Glutamatergic neuron (in vitro differentiated cells): Measurements from ENCODE around the gene ATP23. TPM values are rescaled to one million over a fixed set of nuclear protein-coding genes. Genes with fewer than 3 reads are reported as not detected.

Experiments
- DNase-seq: peaks from one replicate; pipeline ENCODE4 v3.0.0; 2022
- H3K27ac Mint-ChIP-seq: one replicate; pipeline ENCODE4 v1.8.0; 2020; ENCODE audit warnings: mild to moderate bottlenecking, mixed read lengths, inconsistent platforms; ENCODE audit not compliant: unreplicated experiment
- H3K27me3 Mint-ChIP-seq: one replicate; pipeline ENCODE4 v1.8.0; 2020; ENCODE audit warnings: mild to moderate bottlenecking, moderate library complexity, mixed read lengths, inconsistent platforms; ENCODE audit not compliant: unreplicated experiment
- H3K36me3 Mint-ChIP-seq: one replicate; pipeline ENCODE4 v1.8.0; 2020; ENCODE audit warnings: mild to moderate bottlenecking, mixed read lengths, inconsistent platforms; ENCODE audit not compliant: unreplicated experiment
- H3K4me1 Mint-ChIP-seq: one replicate; pipeline ENCODE4 v1.8.0; 2020; ENCODE audit warnings: mild to moderate bottlenecking, low read depth, mixed read lengths, inconsistent platforms; ENCODE audit not compliant: unreplicated experiment
- H3K4me3 Mint-ChIP-seq: one replicate; pipeline ENCODE4 v1.8.0; 2020; ENCODE audit warnings: mild to moderate bottlenecking, mixed read lengths, inconsistent platforms; ENCODE audit not compliant: unreplicated experiment
- H3K9me3 Mint-ChIP-seq: one replicate; pipeline ENCODE4 v1.8.0; 2020; ENCODE audit warnings: mild to moderate bottlenecking, moderate library complexity, mixed read lengths, inconsistent platforms; ENCODE audit not compliant: unreplicated experiment
- total RNA-seq: library from RNA; stranded (reverse); fragmentation: NEBNext Ultra II Directional; extraction: Animal tissue kit (Norgen Biotek cat#: 25700); gene quantifications from one replicate; pipeline ENCODE4 v1.2.1, GENCODE V29; 2021; ENCODE audit not compliant: unreplicated experiment
- TF ChIP-seq, protein P1 (sequence below): fragments of 200-600 bp; sonication (generic); IDR thresholded peaks from one replicate; pipeline ENCODE4 v1.5.0; 2021; ENCODE audit not compliant: partially characterized antibody, unreplicated experiment

The ATP23 gene
- total RNA-seq, 1 donor from 2014 or later, result 1.3 TPM

DNA sequence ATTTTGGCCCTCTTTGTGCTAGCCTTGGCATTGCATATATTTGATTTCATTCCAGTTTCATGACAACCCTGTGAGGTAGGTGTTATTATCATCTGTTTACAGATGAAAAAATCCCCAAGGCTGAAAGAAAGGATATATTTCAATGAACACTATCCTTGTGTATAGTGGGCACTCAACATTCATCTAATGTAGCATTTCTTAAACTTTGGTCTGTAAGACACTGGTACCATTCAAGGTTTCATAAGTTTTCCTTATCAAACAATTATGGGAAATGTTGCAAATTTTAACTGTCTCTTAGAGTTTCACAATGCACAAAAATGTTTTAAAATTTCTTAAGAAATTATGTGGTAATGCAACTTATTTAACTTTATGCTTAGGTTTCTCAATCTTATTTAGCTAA is 44.3 kb downstream of the ATP23 start:
- no peaks in the 10 kb centered on the region for H3K27me3 Mint-ChIP-seq
- H3K36me3 Mint-ChIP-seq, result no peaks in the 10 kb centered on the region
- no peak for DNase-seq
- TF ChIP-seq, protein P1, sequence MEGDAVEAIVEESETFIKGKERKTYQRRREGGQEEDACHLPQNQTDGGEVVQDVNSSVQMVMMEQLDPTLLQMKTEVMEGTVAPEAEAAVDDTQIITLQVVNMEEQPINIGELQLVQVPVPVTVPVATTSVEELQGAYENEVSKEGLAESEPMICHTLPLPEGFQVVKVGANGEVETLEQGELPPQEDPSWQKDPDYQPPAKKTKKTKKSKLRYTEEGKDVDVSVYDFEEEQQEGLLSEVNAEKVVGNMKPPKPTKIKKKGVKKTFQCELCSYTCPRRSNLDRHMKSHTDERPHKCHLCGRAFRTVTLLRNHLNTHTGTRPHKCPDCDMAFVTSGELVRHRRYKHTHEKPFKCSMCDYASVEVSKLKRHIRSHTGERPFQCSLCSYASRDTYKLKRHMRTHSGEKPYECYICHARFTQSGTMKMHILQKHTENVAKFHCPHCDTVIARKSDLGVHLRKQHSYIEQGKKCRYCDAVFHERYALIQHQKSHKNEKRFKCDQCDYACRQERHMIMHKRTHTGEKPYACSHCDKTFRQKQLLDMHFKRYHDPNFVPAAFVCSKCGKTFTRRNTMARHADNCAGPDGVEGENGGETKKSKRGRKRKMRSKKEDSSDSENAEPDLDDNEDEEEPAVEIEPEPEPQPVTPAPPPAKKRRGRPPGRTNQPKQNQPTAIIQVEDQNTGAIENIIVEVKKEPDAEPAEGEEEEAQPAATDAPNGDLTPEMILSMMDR, result no peak
- H3K4me1 Mint-ChIP-seq, result no peaks in the 10 kb centered on the region
- no peak overlapping the region for H3K27ac Mint-ChIP-seq
- peaks cover 1% of the 10 kb centered on the region for H3K9me3 Mint-ChIP-seq
- H3K4me3 Mint-ChIP-seq, result no peak overlapping the region

DNA sequence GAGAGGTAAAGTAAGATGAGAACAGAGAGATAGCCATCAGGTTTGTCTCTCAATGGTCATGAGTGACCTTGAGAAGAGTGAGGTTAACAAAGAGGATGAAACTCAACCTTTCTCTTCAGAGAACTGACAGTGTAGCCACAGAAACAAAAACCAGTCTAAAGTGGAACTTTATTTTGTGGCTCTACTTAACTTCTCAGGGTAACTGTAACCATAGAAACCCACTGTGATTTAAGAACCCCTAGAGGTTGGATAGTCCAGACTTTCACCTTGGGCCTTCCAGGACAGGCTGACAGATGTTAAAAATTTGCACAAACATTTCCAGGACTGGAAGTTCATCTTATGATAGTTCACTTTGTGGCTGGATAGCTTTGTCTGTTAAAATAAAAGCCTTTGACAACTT is 48.5 kb downstream of the ATP23 start:
- TF ChIP-seq, protein P1, result no peak
- Mint-ChIP-seq H3K27me3 (no peaks in the 10 kb centered on the region), H3K4me3 (no peak overlapping the region), H3K9me3 (peaks cover 5% of the 10 kb centered on the region), H3K4me1 (no peaks in the 10 kb centered on the region), H3K36me3 (no peaks in the 10 kb centered on the region), H3K27ac (no peak overlapping the region)
- DNase-seq, result no peak

DNA sequence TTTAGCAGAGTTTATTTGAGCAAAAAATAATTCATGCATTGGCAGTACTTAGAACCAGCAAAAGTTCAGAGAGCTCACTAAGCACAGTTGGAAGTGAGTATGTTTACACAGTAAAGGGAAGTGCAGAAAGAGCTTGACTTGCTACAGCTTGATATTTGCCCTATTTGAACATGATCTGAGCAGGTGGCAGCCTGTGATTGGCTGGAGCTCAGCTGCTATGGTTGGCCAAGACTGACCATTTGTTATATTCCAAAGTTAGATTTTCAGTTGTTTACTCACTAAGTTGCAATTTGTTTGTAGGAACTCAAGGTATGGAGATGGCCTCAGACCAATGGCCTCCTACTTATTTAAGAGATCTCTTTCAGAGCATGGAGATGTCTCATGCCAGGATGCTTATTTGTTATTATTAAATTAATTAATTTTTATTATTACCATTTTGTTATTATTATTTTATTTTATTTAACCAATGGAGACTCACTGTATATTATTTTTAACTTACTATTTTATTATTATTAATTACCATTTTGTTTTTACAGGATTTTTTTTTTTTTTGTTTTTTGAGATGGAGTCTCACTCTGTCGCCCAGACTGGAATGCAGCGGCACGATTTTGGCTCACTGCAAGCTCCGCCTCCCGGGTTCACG is 49.0 kb downstream of the ATP23 start:
- Mint-ChIP-seq H3K9me3 (peaks cover 5% of the 10 kb centered on the region), H3K36me3 (no peaks in the 10 kb centered on the region), H3K4me3 (no peak overlapping the region), H3K27me3 (no peaks in the 10 kb centered on the region), H3K27ac (no peak overlapping the region), H3K4me1 (no peaks in the 10 kb centered on the region)
- TF ChIP-seq, protein P1, result no peak
- no peak for DNase-seq

DNA sequence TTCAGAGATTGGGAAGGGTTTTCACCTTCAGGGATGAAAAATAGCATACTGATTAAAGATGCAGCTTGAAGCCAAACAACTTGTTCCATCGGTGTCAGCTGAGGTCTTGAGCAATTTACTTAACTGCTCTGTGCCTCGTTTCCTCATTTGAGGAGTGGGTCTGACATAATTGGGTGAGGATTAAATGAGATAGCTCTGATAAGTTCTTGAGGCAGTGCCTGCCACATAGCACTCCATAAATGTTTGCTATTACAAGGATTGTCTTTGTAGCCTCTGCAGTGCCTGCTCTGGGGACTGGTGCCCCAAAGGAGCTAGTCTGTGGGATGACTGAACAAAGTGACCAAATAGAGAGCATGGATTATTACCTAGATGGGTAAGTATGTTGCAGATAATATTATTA is 50.6 kb downstream of the ATP23 start:
- peaks cover under 1% of the 10 kb centered on the region for H3K27me3 Mint-ChIP-seq
- no peaks in the 10 kb centered on the region for H3K4me1 Mint-ChIP-seq
- no peak overlapping the region for H3K27ac Mint-ChIP-seq
- no peak overlapping the region for H3K4me3 Mint-ChIP-seq
- peaks cover 9% of the 10 kb centered on the region for H3K9me3 Mint-ChIP-seq
- TF ChIP-seq, protein P1, result no peak
- no peak for DNase-seq
- H3K36me3 Mint-ChIP-seq, result peaks cover 6% of the 10 kb centered on the region

DNA sequence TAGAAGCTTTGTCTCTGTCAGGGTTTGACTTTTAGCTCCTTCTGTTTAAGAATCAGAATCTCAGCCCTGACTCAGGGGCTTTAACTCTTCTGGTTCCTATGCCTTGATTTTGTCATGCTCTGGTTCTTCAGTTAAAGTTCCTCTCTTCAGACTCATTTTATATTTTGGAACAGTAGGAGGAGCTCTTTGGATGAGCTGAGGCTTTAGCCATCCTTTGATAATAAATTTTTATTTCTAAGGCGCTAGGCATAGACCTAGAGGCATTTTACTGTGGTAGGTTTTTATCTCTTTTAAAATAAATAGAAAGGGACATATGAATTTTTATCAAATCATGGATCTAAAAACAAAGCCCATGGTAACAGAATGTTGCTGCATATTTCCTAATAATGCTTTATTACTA is 51.7 kb downstream of the ATP23 start:
- Mint-ChIP-seq H3K36me3 (peaks cover 11% of the 10 kb centered on the region), H3K9me3 (peaks cover 9% of the 10 kb centered on the region), H3K27me3 (peaks cover 4% of the 10 kb centered on the region), H3K4me3 (no peak overlapping the region), H3K27ac (no peak overlapping the region), H3K4me1 (no peaks in the 10 kb centered on the region)
- DNase-seq, result no peak
- TF ChIP-seq, protein P1, result no peak
